T-helper 2 cell (primary cell): ENCODE measurements around the gene DICER1.
"Not testable (repeated sequence)": the region's sequence is repeated elsewhere in the genome, so short reads cannot be mapped to it uniquely, and the experiment has no call there.

Source experiments
- DNase-seq, 5 experiments: peaks; one replicate each; pipeline versions ENCODE4 v3.0.0 to v3.0.0-alpha.2; 2012 to 2022
- total RNA-seq, 2 donors: gene quantifications; one replicate each; lab custom pipeline; 2026; lab: John Stamatoyannopoulos, UW

Gene DICER1
- 106 to 131 reads per million in 2 donors for total RNA-seq

- peak; percentile 87 to 93 (median 90) for DNase-seq
These were observed at the start of gene DICER1 for GRCh38 chr14:95157327-95158189. DICER1 (minus strand) TSS chr14:95157529; CDS start chr14:95133458, 24,071 bp downstream.

- no peak for DNase-seq
These were observed 49.2 kb upstream of the DICER1 start for GRCh38 chr14:95206534-95206933.

GRCh38 chr14:95204705-95205104, 47.4 kb upstream of the DICER1 start:
- DNase-seq, result no peak

- DNase-seq, result not testable (repeated sequence)
These were observed 44.4 kb upstream of the DICER1 start for GRCh38 chr14:95201745-95202144.

GRCh38 chr14:95200404-95200803, 43.1 kb upstream of the DICER1 start:
- no peak for DNase-seq

- no peak for DNase-seq
These were observed 42.1 kb upstream of the DICER1 start for GRCh38 chr14:95199298-95199983.

- no peak for DNase-seq
These were observed 41.0 kb upstream of the DICER1 start for GRCh38 chr14:95198320-95198719.

GRCh38 chr14:95197551-95197950, 40.2 kb upstream of the DICER1 start:
- no peak for DNase-seq

GRCh38 chr14:95196826-95197545, 39.7 kb upstream of the DICER1 start:
- DNase-seq, result no peak

GRCh38 chr14:95196268-95196667, 38.9 kb upstream of the DICER1 start:
- peak in 1 of 5 experiments; percentile 26 for DNase-seq

- DNase-seq, result no peak
These were observed 37.7 kb upstream of the DICER1 start for GRCh38 chr14:95195031-95195430.

- no peak for DNase-seq
These were observed 35.8 kb upstream of the DICER1 start for GRCh38 chr14:95193081-95193480.

- no peak for DNase-seq
These were observed 35.0 kb upstream of the DICER1 start for GRCh38 chr14:95192311-95192710.

GRCh38 chr14:95191445-95192199, 34.3 kb upstream of the DICER1 start:
- DNase-seq, result no peak

- DNase-seq, result no peak
These were observed 33.5 kb upstream of the DICER1 start for GRCh38 chr14:95190857-95191256.

GRCh38 chr14:95190346-95190840, 33.1 kb upstream of the DICER1 start:
- DNase-seq, result no peak

- no peak for DNase-seq
These were observed 32.2 kb upstream of the DICER1 start for GRCh38 chr14:95189367-95190132.

GRCh38 chr14:95188380-95188779, 31.1 kb upstream of the DICER1 start:
- no peak for DNase-seq

- no peak for DNase-seq
These were observed 28.6 kb upstream of the DICER1 start for GRCh38 chr14:95185767-95186392.

GRCh38 chr14:95185033-95185766, 27.9 kb upstream of the DICER1 start:
- DNase-seq, result no peak
